LNCaP clone FGC (cell line): Measurements from ENCODE around the gene RAPSN.

ENCODE experiments used
- DNase-seq: peaks from one replicate; pipeline ENCODE4 v3.0.0-alpha.2; 2011; ENCODE audit warnings: low read depth
- H3K4me3 ChIP-seq: 2 replicates; pipeline ENCODE4 v1.5.1; 2011; ENCODE audit warnings: mild to moderate bottlenecking, low read depth, low read length, control low read depth
- CTCF ChIP-seq: IDR thresholded peaks from 2 replicates; pipeline ENCODE4 v1.5.1; 2012; ENCODE audit warnings: mild to moderate bottlenecking; ENCODE audit not compliant: control insufficient read depth, insufficient read depth; ENCODE audit errors: extremely low read depth

Gene RAPSN

GRCh38 chr11:47437218-47437745 is 11.7 kb downstream of the RAPSN start:
- TF ChIP-seq CTCF = no peak
- no peak overlapping the region for H3K4me3 ChIP-seq
- DNase-seq = no peak

DNA sequence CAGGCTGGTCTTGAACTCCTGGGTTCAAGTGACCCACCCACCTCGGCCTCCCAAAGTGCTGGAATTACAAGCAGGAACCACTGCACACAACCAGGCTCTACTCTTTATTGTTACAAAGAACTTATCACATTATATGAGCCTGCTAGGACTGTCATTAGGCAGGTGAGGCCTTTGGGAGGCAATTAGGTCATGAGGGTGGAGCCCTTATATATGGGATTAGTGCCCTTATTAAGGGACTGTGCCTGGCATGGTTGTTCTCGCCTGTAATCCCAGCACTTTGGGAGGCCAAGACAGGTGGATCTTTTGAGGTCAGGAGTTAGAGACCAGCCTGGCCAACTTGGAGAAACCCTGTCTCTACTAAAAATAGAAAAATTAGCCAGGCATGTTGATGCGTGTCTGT is 12.2 kb downstream of the RAPSN start:
- no peak for TF ChIP-seq CTCF
- no peak for DNase-seq
- H3K4me3 ChIP-seq = no peak overlapping the region

DNA sequence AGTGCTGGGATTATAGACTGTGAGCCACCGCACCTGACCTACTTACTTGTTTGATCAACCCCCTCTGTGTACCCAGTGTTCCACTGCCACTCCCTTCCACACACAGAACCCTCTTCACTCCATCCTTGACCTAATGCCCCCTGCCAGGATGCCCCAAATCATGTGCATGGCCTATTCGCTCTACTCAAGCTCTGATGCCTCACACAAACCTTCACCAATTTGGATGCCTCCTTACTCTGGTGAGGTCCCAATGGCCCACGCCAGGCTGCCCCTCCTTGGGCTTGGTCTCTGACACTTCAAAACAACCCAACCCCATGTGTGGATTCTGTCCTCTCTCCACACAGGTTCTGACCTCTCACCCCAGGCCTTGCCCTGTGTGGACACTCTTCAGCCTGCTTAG is 13.2 kb downstream of the RAPSN start:
- no peak for TF ChIP-seq CTCF
- DNase-seq = no peak
- no peak overlapping the region for H3K4me3 ChIP-seq

DNA sequence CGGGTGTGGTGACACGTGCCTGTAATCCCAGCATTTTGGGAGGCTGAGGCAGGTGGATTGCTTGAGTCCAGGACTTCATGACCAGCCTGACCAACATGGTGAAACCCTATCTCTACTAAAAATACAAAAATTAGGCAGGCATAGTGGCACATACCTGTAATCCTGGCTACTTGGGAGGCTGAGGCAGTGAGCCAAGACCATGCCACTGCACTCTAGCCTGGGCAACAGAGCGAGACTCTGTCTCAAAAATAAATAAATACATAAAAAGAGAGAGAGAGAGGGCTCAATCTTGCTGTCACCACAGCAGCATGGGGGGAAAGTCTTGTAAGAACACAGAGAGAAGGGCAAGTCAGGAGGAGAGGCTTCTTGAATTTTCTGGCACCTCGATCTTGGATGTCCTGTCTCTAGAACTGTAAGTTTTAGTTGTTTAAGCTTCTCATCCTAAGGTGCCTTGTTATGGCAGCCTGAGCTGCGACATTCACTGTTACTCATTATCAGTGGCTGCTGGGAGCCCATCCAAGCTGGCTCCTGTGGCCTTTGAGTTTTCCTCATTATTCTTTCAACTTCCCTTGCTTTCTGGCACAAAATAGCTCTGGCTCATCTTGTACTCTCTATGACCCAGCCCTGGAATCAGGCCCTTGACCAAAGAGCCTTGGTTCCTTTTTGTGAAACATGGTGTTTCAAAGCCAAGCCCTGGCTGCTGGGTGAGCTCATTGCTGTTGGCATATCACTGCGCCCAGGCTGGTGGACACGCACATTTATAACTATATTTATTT is 14.7 kb downstream of the RAPSN start:
- no peak overlapping the region for H3K4me3 ChIP-seq
- no peak for TF ChIP-seq CTCF
- DNase-seq = no peak

- TF ChIP-seq CTCF = no peak
Observed at GRCh38 chr11:47433157-47433556, 15.8 kb downstream of the RAPSN start.

GRCh38 chr11:47431356-47432083 is 17.4 kb downstream of the RAPSN start:
- TF ChIP-seq CTCF = no peak
- H3K4me3 ChIP-seq = no peak overlapping the region
- DNase-seq = no peak

More at GRCh38 chr11:47433157-47433556, 15.8 kb downstream of the RAPSN start:
- H3K4me3 ChIP-seq = no peak overlapping the region
- DNase-seq = no peak
